GM12874 (cell line): ENCODE data around the gene TACC2.

ENCODE experiments used
- TF ChIP-seq, protein P1 (sequence below): IDR thresholded peaks from 2 replicates; pipeline ENCODE4 v1.5.1; 2011; ENCODE audit warnings: low read depth, mild to moderate bottlenecking, control low read depth, low read length, moderate library complexity; ENCODE audit not compliant: insufficient read depth

TACC2 gene

DNA sequence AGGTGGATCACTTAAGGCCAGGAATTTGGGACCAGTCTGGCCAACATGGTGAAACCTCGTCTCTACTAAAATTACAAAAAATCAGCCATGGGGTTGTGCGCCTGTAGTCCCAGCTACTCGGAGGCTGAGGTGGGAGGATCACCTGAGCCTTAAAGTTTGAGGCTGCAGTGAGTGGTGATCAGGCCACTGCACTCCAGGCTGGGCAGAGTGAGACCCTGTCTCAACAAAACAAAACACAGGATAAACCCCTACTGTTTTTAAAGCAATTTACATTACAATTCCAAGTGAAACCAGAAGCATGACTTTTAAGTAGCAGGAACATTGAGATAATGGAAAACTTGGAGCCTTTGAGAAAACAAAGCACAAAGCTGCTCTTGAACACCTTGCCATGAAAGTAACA, 189.7 kb downstream of the TACC2 start:
- TF ChIP-seq, protein P1, sequence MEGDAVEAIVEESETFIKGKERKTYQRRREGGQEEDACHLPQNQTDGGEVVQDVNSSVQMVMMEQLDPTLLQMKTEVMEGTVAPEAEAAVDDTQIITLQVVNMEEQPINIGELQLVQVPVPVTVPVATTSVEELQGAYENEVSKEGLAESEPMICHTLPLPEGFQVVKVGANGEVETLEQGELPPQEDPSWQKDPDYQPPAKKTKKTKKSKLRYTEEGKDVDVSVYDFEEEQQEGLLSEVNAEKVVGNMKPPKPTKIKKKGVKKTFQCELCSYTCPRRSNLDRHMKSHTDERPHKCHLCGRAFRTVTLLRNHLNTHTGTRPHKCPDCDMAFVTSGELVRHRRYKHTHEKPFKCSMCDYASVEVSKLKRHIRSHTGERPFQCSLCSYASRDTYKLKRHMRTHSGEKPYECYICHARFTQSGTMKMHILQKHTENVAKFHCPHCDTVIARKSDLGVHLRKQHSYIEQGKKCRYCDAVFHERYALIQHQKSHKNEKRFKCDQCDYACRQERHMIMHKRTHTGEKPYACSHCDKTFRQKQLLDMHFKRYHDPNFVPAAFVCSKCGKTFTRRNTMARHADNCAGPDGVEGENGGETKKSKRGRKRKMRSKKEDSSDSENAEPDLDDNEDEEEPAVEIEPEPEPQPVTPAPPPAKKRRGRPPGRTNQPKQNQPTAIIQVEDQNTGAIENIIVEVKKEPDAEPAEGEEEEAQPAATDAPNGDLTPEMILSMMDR: no peak

DNA sequence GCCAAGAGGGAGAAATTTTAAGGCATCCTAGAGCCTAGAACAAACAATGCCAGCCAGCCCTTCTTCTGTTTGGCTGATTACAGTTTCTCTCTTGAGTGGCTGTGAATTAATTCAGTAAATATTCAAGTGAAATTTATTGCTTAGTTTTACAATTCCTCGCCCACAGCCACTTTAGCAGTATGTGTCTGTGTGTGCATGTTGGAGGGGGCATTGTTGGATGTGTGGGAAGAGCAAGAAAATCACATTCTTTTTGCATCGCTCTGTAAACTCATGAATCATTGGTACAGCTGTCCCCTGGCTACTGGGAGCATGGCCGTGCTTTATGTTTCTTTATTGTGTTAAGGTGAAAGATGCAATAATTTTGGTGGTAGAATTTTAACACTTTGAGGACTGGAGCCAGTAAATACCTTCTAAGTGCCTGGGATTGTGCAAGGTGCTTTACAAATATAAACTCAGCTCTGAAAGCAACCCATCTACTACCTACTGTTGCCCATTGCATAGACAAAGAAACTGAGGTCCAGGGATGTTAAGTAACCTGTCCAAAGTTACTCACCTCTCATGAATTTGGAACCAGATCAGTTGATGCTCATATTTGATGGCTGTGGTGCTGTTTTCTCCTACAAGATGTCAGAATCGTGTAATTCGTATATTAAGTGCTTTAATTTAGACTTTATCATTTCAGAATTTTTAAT, 192.2 kb downstream of the TACC2 start:
- TF ChIP-seq, protein P1: no peak

DNA sequence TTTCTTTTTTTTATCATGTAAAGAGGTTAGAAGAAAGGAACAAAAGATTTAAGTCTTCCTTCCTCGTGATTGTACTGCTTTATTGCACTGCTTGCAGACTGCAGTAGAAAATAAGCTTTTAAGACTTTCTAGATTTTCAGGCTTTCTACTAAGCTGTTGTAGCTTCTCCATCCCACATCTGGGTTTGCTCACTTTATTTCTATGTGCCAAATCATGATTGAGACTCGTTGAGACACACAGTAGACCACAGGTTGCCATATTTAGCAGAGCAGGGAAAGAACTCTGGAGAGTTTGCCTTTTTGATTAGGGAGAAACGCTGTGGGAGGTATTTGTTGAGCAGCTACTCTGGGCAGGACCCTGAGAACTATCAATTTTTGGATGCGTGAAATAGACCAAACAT, 192.9 kb downstream of the TACC2 start:
- TF ChIP-seq, protein P1: no peak

DNA sequence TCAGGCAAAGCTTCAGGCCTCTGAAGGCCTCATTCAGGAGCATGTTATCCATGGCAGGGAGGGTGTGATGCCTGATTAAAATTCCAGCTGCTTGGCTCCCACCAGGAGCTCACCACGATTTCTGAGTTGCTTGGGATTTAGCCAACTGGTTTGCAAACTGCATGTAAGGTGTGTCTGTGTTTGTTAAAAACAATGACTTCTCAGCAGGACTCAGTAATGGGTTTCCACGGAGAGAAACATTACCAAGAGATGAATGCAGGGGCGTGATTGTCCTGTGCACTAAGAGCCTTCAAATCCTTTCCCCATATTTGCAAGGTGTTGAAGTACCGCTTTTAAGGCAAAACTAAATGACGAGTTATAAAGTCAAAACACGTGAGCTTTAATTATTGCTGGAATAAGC, 193.3 kb downstream of the TACC2 start:
- TF ChIP-seq, protein P1: no peak

DNA sequence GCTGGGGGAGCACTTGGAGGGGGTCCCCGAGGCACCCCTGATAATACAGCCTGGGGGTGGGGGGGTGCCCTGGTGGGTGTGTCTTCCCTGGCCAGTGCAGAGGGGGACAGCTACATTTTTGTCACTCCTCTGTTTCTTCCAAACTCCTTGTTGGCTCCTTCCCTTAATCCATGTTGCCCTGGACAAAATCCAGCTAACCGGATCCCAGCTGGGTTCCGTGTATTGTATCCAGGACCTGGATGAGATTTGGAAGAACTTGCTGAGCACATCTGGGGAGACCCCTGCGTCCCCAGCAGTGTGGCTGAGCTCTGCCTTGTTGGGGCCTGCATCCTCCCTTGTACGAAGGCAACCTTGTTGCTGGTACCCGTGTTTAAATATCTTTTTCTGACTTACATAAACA, 195.3 kb downstream of the TACC2 start:
- TF ChIP-seq, protein P1: no peak

DNA sequence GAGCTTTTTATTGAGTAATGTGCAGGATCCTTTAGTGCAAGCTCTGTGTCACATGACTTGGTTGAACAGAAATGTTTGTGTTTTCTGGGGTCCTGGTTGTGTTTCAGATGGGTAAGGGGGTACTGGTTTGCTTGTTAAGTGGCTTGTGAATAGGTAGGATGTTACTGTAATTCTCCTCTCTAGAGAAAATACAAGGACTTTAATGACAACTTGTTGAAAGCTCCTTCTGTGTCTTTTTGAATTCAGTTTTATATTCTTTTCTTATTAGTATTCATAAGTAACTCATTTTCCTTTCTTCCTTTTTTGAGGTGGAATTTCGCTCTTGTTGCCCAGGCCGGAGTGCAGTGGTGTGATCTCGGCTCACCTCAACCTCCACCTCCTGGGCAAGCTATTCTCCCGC, 196.7 kb downstream of the TACC2 start:
- TF ChIP-seq, protein P1: no peak

DNA sequence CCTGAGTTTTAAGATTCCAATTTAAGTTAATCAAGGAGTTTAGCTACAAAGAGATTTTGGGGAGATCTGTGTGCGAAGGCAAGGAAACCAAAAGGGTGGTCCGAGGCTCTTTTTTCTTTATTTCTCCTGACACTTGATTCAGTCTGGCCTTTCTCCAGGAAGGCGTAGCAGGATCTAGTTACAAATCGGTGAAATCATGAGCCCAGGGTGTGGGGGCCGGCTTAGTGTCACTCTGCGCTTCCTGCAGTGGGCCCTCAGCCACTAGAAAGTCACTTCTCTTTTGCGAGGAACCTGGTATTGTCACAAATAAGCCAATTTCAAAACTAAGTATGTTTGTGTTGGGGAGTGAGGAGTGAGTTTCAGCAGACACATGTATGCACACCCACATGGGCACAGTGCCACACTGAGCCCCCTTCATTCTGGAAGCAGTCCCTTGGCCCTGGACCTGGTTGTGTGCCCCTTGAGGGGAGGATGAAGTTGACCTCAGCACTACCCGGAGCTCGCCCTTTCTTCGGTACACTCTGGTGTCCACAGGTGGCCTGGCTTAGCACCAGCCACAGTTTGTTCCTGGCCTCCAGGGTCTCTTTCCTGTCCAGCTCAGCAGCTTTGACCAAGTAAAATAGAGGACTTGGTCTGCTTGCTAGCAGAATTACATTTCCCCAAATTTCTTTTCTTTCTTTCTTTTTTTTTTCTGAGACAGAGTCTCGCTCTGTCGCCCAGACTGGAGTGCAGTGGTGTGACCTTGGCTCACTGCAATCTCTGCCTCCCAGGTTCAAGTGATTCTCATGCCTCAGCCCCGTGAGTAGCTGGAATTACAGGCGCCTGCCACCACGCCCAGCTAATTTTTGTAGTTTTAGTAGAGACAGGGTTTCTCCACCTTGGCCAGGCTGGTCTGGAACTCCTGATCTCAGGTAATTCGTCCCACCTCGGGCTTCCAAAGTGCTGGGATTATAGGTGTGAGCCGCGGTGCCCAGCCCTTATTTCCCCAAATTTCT, 198.2 kb downstream of the TACC2 start:
- TF ChIP-seq, protein P1: no peak
